ENCODE measurements around the gene MRC1. TPM values are rescaled to one million over a fixed set of nuclear protein-coding genes. Genes with fewer than 3 reads are reported as not detected.

Gene MRC1
- total RNA-seq, 1 donor from 2014 or later, result 4.5 TPM

GRCh38 chr10:17795813-17796594 is 13.1 kb upstream of the MRC1 start:
- no peak for DNase-seq

GRCh38 chr10:17801507-17801906 is 7.6 kb upstream of the MRC1 start:
- no peak for DNase-seq

GRCh38 chr10:17802350-17802749 is 6.8 kb upstream of the MRC1 start:
- no peak for DNase-seq

- no peak for DNase-seq
Measured at GRCh38 chr10:17802976-17803375, 6.2 kb upstream of the MRC1 start.

GRCh38 chr10:17805330-17805729 is 3.8 kb upstream of the MRC1 start:
- no peak for DNase-seq

GRCh38 chr10:17805921-17806577 is 3.1 kb upstream of the MRC1 start:
- no peak for DNase-seq

- no peak for DNase-seq
Measured at GRCh38 chr10:17811146-17811865, 2.2 kb downstream of the MRC1 start.

- DNase-seq, result no peak
Measured at GRCh38 chr10:17814973-17815372, 5.8 kb downstream of the MRC1 start.

- DNase-seq, result no peak
Measured at GRCh38 chr10:17816199-17816598, 7.1 kb downstream of the MRC1 start.

- DNase-seq, result no peak
Measured at GRCh38 chr10:17817316-17817715, 8.2 kb downstream of the MRC1 start.

- no peak for DNase-seq
Measured at GRCh38 chr10:17817790-17818189, 8.6 kb downstream of the MRC1 start.

- DNase-seq, result no peak
Measured at GRCh38 chr10:17819836-17820235, 10.7 kb downstream of the MRC1 start.

- DNase-seq, result no peak
Measured at GRCh38 chr10:17820943-17821342, 11.8 kb downstream of the MRC1 start.

GRCh38 chr10:17821893-17822292 is 12.7 kb downstream of the MRC1 start:
- no peak for DNase-seq

- no peak for DNase-seq
Measured at GRCh38 chr10:17831341-17831740, 22.2 kb downstream of the MRC1 start.

- no peak for DNase-seq
Measured at GRCh38 chr10:17831896-17832295, 22.7 kb downstream of the MRC1 start.

GRCh38 chr10:17833656-17834055 is 24.5 kb downstream of the MRC1 start:
- DNase-seq, result no peak

- DNase-seq, result no peak
Measured at GRCh38 chr10:17835688-17836087, 26.5 kb downstream of the MRC1 start.

- DNase-seq, result no peak
Measured at GRCh38 chr10:17836942-17837341, 27.8 kb downstream of the MRC1 start.

GRCh38 chr10:17838080-17838648 is 29.0 kb downstream of the MRC1 start:
- DNase-seq, result no peak

- DNase-seq, result no peak
Measured at GRCh38 chr10:17841050-17841449, 31.9 kb downstream of the MRC1 start.

- no peak for DNase-seq
Measured at GRCh38 chr10:17842641-17843040, 33.5 kb downstream of the MRC1 start.
